Spleen (tissue), 7 donors: ENCODE measurements around the gene S1PR4.
A peak's percentile ranks its signal among the peaks of the same experiment; 100 is the strongest.

Experiments used
- CTCF ChIP-seq, 11 experiments: fragments of 200-600 bp in 7 of 11; fragments of 450-650 bp in 4 of 11; sonication (generic) in 4 of 11; IDR thresholded peaks in 8 of 11; conservative IDR thresholded peaks in 3 of 11; 1 replicate in 7 of 11; 2 replicates in 4 of 11; pipeline versions ENCODE4 v1.4.0 to v1.8.0; 2016 to 2021; ENCODE audit warnings: antibody characterized with exemption in 11 of 11, inconsistent platforms in 4 of 11, mild to moderate bottlenecking in 1 of 11
- POLR2AphosphoS5 ChIP-seq, 3 donors: sonication (generic); formaldehyde crosslinking; IDR thresholded peaks; one replicate each; pipeline ENCODE4 v1.5.1; 2017; ENCODE audit warnings: antibody characterized with exemption in 3 of 3
- donor health status: DM: no; HTN: no; CAD: no; lungs with moderate emphysema.
- donor health status: DM: no; HTN: no; CAD: no.
- donor health status: DM: no; HTN: no; CAD: no.

GRCh38 chr19:3210347-3211017 is 31.9 kb downstream of the S1PR4 start:
- TF ChIP-seq CTCF (IDR thresholded peaks at IDR 0.05 in 8 of 11, conservative IDR thresholded peaks at IDR 0.05 in 3 of 11) (peak; percentile 30 to 89 (median 65)), POLR2AphosphoS5 (IDR thresholded peaks at IDR 0.05) (peak; percentile 31 to 72 (median 39))
